Activated T-helper 9 cell treated with anti-CD3 and anti-CD28 coated beads, Interleukin-2, amount 50 U/mL, for 16 hours (primary cell): ENCODE measurements around the gene ATP2A3.
"Not testable (repeated sequence)": the region's sequence is repeated elsewhere in the genome, so short reads cannot be mapped to it uniquely, and the experiment has no call there.

Experiments used
- DNase-seq: peaks from one replicate; pipeline ENCODE4 v3.0.0-alpha.2; 2020; ENCODE audit warnings: low read depth

Gene ATP2A3

GRCh38 chr17:3991699-3992098 is 27.5 kb upstream of the ATP2A3 start:
- not testable (repeated sequence) for DNase-seq

DNA sequence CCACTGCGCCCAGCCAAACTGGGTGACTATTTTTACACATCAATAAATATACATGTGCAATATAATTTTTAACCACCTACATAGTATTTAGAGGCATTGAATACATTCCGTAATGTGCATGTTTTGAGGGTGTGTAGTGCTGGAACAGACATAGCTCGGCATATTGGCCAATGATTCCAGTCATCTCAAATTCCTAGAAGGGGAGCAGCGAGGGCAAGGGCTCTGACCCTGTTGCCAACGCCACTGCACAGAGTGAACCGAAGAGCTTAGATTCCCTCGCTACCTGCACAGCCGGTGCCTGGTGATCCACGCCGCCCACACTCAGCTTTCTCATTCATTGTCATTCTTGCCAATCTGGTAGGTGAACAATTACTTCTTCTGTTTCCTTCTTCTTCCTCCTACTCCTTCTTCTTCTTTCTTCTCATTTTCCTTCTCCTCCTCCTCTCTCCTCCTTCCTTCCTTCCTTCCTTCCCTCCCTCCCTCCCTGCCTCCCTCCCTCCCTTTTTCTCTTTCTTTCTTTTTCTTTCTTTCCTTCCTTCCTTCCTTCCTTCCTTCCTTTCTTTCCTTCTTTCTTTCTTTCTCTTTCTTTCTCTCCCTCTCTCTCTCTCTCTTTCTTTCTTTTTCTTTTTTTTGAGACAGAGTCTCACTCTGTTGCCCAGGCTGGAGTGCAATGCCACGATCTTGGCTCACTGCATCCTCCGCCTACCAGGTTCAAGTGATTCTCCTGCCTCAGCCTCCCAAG is 26.3 kb upstream of the ATP2A3 start:
- DNase-seq = no peak

- no peak for DNase-seq
Measured at GRCh38 chr17:3989041-3989886, 25.0 kb upstream of the ATP2A3 start.

DNA sequence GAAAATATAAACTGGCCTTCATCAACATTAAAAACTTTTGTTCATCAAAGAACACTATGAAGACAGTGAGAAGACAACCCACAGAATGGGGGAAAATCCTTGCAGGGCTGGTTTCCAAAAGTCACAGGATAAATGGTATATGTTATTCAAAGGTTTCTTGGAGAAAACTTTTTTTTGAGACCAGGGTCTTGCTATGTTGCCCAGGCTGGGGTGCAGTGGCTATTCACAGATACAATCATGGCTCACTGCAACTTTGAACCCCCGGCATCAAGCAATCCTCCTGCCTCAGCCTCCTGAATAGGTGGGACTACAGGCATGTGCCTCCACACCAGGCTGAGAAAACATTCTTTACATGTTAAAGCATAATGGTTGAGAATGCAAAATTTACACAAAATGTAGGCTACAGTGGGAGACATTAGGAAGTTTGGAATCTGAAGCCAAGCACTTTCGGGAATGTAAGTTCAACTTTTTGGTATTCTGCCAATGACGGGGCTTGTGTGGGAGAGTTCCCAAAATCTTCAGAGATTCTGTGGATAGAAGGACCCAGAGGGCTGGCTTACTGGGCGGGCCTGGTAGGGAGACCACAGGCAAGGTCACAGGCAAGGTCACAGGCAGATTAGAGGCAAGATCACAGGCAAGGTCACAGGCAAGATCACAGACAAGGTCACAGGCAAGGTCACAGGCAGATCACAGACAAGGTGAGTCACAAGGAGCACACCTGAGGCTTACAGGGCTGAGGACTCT is 24.2 kb upstream of the ATP2A3 start:
- DNase-seq = no peak

- no peak for DNase-seq
Measured at GRCh38 chr17:3986939-3987335, 22.7 kb upstream of the ATP2A3 start.

- no peak for DNase-seq
Measured at GRCh38 chr17:3986270-3986938, 22.2 kb upstream of the ATP2A3 start.

DNA sequence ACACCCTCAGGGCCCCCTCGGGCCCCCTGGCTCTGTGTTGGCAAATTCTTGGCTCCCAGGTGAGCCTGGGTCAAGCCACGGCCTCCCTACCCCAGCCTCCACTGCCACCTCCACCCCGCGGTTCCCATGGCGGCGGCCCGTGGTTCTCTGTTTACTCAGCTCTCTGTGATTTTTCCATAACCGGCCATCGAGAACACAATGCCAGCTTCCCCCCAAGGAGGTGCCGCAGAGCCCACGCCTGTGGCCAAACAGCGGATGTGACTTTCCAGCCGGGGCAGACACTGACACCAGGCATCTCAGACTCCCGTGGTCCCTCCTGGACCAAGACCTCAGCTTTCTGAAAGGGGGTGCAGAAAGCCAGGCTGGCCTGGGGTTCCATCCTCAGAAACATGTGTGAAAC is 21.6 kb upstream of the ATP2A3 start:
- DNase-seq = no peak

DNA sequence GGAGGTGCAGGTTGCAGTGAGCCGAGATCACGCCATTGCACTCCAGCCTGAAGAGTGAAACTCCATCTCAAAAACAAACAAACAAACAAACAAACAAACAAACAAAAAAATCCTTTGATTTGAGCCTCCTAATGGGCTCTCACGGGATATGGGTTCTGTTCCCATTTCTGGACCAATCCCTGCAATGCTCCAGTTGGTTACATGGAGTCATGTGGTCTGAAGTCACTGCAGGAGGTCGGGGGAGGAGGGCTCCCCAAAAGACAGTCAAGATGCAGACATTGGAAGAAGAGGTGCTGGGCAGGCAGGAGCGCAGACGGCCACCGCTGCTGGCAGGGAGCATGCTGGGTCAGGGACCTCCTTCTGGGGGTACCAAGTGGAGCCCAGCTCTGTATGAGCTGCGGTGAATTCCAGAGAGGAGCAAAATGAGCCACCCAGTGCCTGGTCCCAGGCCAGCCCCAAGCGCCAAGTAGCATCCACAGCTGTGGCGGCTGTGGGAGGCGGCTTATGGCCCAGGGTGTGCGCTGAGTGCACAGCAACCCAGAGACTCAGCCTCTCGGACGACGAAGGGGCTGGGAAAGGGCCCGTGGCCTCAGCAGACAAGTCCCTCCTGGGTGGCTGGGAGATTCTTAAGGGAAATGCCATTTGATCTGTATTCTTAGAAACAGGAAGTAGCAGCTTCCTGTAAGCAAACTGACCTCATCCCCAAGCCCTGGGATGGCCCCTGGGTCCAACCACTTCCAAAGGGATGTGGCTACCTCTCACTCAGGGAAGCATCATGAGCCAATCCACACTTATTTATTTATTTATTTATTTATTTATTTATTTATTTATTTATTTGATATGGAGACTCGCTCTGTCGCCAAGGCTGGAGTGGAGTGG is 19.6 kb upstream of the ATP2A3 start:
- DNase-seq = no peak

GRCh38 chr17:3982541-3983017 is 18.3 kb upstream of the ATP2A3 start:
- DNase-seq = no peak

DNA sequence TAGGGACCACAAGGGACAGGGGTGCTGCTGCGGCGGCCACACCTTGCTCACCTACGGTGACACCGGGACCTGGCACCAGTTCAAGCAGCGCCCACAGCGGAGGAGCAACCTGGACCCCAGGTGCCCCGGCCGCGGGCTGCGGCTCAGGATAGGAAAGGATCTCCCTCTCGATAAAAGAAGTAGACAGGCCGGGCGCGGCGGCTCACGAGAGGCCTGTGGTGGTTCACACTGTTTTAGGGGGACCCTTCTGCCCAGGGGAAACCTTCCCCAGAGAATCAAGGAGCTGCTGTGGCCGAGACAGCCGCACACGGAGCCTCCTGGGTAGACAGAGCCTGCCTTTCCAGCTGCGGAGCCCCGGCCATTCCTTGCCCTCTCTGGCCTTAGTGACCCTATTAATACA is 17.9 kb upstream of the ATP2A3 start:
- DNase-seq = no peak

DNA sequence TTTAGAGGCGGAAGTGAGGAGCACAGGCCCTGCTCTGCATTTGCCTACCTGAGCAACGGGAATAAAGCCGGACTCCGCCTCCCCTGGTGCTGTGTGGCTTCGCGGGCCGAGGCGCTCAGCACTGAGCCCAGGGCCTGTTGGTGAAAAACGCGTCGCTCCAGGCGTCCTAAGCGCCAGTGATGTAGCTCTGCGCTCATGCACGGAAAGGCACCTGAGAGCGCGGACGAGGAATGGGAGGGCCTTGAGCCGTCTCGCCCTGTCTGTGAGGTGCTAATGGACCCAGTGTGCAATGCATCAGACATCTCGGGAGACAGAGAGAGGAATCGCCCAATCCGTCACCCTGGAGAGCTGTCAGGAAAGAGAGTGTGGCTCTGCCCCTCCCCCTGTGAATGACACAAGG is 17.2 kb upstream of the ATP2A3 start:
- no peak for DNase-seq

GRCh38 chr17:3980381-3981014 is 16.3 kb upstream of the ATP2A3 start:
- no peak for DNase-seq

DNA sequence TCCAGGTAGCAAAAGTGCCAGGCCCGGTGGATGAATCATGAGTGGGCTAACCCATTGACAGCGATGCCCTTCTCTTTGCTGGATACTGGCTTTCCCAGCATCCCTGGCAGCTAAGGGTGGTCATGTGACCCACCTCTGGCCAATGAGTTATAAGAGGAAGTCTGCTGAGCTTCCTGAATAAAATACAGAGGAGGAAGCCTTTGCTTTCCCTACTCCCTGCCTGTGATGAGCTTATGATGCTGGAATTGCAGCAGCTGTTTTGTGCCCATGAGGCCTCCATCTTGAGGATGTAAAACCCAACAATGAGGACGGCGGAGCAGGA is 15.0 kb upstream of the ATP2A3 start:
- no peak for DNase-seq

DNA sequence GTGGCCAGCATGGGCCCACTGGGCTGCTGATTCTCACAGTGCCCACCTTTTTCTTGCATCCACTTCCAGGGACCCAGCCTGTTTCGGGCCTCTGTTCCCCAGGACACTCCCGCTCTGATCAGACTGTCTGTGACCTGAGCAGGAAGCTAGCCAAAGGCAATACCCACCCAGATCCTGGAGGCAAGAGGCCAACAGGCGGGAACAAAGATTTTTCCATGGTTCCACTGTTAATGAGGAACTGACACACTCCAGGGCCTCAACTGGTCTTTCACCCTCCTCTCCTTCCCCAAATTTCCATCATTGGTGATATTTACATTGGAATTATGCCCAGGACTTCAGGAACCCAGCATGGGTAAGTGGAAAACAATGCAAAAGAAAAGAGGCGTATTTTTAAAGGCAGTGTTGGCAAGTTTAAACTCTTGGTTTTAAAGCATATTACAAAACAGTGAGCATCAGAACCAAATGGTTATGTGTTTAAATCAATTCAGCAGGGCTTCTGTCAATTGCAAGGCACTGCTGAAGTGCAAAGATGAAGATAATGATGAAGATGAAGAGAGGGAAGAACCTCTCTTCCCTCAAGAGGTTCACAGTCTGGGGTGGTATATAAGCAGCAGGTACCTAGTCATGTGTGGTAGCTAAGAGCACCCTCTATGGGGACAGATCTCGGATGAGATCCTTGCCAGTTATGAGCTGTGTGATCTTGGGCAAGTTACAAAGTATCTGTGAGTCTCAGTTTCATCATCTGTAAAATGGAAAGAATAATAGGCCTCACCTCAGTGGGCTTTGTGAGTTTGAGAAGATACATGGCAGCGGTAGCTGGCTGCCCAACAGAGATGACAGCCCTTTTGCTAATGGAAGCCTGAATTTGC is 14.4 kb upstream of the ATP2A3 start:
- no peak for DNase-seq

DNA sequence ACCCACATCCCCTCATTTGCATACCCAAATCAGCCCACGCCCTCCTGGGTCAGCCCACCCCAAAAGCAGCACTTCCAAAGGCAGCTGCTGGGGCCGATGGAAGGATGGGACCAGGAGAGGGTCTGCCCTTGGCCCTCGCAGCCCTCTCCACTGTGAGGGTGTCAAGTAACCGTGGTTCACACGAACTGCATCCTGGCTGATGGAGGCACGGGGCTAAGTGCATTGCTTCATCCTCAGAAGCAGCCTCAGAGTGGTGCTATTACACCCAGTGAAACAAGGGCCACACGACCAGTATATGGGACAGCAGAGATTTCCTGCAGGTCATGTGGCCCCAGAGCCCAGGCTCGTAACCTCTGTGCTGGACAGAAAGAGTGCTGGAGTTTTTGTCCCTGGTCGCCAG is 13.2 kb upstream of the ATP2A3 start:
- DNase-seq = no peak

- DNase-seq = no peak
Measured at GRCh38 chr17:3976675-3977171, 12.5 kb upstream of the ATP2A3 start.

GRCh38 chr17:3974980-3975379 is 10.7 kb upstream of the ATP2A3 start:
- DNase-seq = no peak

DNA sequence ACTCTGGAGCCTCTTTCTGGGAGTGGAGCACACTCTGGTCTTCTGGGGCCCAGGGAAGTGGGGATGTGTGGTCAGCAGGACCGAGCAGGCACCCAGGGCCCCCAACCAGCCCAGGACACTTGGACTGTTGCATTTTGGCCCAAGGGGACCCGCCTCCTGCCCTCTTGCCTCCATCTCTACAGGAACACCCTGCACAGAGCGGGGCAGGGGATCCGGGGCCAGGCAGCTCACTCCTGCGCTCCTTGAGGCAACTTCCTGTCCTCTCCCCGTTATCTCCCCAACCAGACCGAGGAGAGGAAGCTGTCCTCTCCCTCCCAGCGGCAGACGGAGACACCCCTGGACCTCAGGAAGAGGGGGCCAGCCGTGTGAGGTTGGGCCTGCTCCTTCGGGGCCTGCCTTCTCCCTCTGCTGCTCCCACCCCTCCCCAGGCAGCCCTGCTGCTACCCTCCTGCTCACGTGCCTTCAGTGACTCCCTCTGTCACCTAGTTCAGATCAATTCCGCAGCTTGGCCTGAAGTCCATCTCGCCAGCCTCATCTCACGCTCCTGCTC is 10.0 kb upstream of the ATP2A3 start:
- no peak for DNase-seq

DNA sequence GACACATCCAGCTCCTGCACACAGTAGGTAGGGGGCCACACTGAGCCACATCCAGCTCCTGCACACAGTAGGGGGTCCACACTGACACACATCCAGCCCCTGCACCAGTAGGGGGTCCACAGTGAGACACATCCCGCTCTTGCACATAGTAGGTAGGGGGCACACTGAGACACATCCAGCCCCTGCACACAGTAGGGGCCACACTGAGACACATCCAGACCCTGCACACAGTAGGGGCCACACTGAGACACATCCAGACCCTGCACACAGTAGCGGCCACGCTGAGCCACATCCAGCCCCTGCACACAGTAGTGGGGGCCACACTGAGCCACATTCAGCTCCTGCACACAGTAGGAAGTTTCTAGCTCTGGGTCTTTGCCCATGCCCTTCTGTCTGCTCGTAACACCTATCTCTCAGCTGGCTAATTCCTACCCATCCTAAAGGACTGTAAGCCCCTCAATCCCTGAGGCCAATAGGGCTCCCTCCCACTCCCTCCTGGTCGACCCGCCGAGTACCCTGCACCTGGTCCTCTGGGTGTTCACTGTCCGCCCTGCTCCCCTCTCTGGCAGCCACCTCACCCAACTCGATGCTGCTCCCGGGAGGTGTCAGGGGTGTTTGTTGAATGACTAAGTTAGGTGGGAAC is 9.4 kb upstream of the ATP2A3 start:
- no peak for DNase-seq
